Testis (tissue), 3 donors: Measurements from ENCODE around the gene CACNA1D. TPM values are rescaled to one million over a fixed set of nuclear protein-coding genes. Genes with fewer than 3 reads are reported as not detected.

Experiments used
- DNase-seq: peaks from one replicate; pipeline ENCODE4 v3.0.0-alpha.2; 2019
- H3K27ac ChIP-seq, 2 donors: fragments of 200-600 bp; sonication (generic); one replicate each; pipeline ENCODE4 v1.5.1; 2019
- H3K27me3 ChIP-seq: fragments of 200-600 bp; sonication (generic); one replicate; pipeline ENCODE4 v1.5.1; 2019
- H3K36me3 ChIP-seq: fragments of 200-600 bp; sonication (generic); one replicate; pipeline ENCODE4 v1.5.1; 2017; ENCODE audit warnings: low read depth; ENCODE audit errors: missing control alignments
- H3K4me1 ChIP-seq: fragments of 200-600 bp; sonication (generic); one replicate; pipeline ENCODE4 v1.5.1; 2019
- H3K4me3 ChIP-seq, 2 donors: fragments of 200-600 bp; sonication (generic); one replicate each; pipeline ENCODE4 v1.5.1; 2017 to 2019
- H3K9me3 ChIP-seq: fragments of 200-600 bp; sonication (generic); one replicate; pipeline ENCODE4 v1.5.1; 2017
- CTCF ChIP-seq, 3 experiments: fragments of 450-650 bp in 2 of 3; fragments of 200-600 bp in 1 of 3; sonication (generic) in 1 of 3; IDR thresholded peaks; one replicate each; pipeline ENCODE4 v1.5.1; 2016 to 2019; ENCODE audit warnings: antibody characterized with exemption in 3 of 3, mild to moderate bottlenecking in 2 of 3, moderate library complexity in 1 of 3
- POLR2A ChIP-seq: fragments of 450-650 bp; IDR thresholded peaks from one replicate; pipeline ENCODE4 v1.6.1; 2017; ENCODE audit warnings: antibody characterized with exemption, mild to moderate bottlenecking, moderate library complexity
- WGBS, 2 donors: methylation state at CpG; one replicate each; pipeline ENCODE4 v1.1.5; 2018; 5-methylcytosine and 5-hydroxymethylcytosine counted together
- intact Hi-C: fragments of 100-400 bp; cut with DNase I; formaldehyde crosslinking; loops from one replicate; pipeline ENCODE4 v1.15.1; 2023; ENCODE audit warnings: low total_unique reads
- polyA plus RNA-seq: library from polyadenylated mRNA; stranded (reverse); fragments of 350-450 nt; fragmentation: Illumina TruSeq; extraction: RNeasy Lipid Tissue Mini Kit (QIAGEN cat#74804); gene quantifications from one replicate; pipeline ENCODE4 v1.2.3, GENCODE V29; 2014; ENCODE audit warnings: low read depth, low replicate concordance; ENCODE audit not compliant: insufficient read depth
- total RNA-seq, 2 donors: library from RNA; depleted of rRNA; stranded (reverse); fragments of >200 nt; gene quantifications; one replicate each; pipeline ENCODE4 v1.2.3, GENCODE V29; 2016

The CACNA1D gene
- total and polyA plus RNA-seq, 3 donors from 2014 or later = 8.0 to 39.0 (median 37.6) TPM

- intact Hi-C loops = no loop called here
- peak within 1 kb of the TSS; percentile 76 to 77 for H3K27ac ChIP-seq
- no peaks in the 10 kb centered on the region for H3K27me3 ChIP-seq
- no peaks in the 10 kb centered on the region for H3K9me3 ChIP-seq
- TF ChIP-seq CTCF (IDR thresholded peaks at IDR 0.05) (no peak), POLR2A (no peak)
- peak within 1 kb of the TSS; percentile 61 to 63 for H3K4me3 ChIP-seq
- peak; percentile 77 for DNase-seq
- H3K4me1 ChIP-seq = peaks cover 17% of the 10 kb centered on the region
- 4 to 10% methylated on average over 7 to 30 of the region's 91 CpGs for WGBS, 2 donors
- H3K36me3 ChIP-seq = no peaks in the 10 kb centered on the region
Measured at GRCh38 chr3:53846134-53846850, 351.9 kb downstream of the CACNA1D start, which contains the start of the genes CHDH and IL17RB. Gene CHDH, minus strand, starts transcription at chr3:53846419. Its CDS starts 22,411 bp downstream, at chr3:53824008. Gene IL17RB, plus strand, starts transcription at chr3:53846568. Its CDS starts 21 bp downstream, at chr3:53846589.

- no peak for TF ChIP-seq CTCF (IDR thresholded peaks at IDR 0.05)
- TF ChIP-seq POLR2A = no peak
- no peak for DNase-seq
- no peaks in the 10 kb centered on the region for H3K9me3 ChIP-seq
- intact Hi-C loops = no loop called here
- no peaks in the 10 kb centered on the region for H3K27me3 ChIP-seq
- H3K36me3 ChIP-seq = no peaks in the 10 kb centered on the region
- WGBS, 2 donors = 60 to 61% methylated on average over 10 of the region's 10 CpGs
- peaks cover 17% of the 10 kb centered on the region for H3K4me1 ChIP-seq
- peak overlapping the region; percentile 61 to 63 for H3K4me3 ChIP-seq
- no peak overlapping the region for H3K27ac ChIP-seq
Measured at GRCh38 chr3:53846851-53847155, 352.4 kb downstream of the CACNA1D start.

GRCh38 chr3:53849916-53850315 lies 355.5 kb downstream of the CACNA1D start:
- no peaks in the 10 kb centered on the region for H3K9me3 ChIP-seq
- H3K36me3 ChIP-seq = no peaks in the 10 kb centered on the region
- TF ChIP-seq CTCF (IDR thresholded peaks at IDR 0.05) (no peak), POLR2A (no peak)
- H3K4me1 ChIP-seq = peaks cover 9% of the 10 kb centered on the region
- no peak overlapping the region for H3K4me3 ChIP-seq
- DNase-seq = no peak
- intact Hi-C loops = no loop called here
- no peak overlapping the region for H3K27ac ChIP-seq
- H3K27me3 ChIP-seq = no peaks in the 10 kb centered on the region
- 91 to 95% methylated on average over 5 to 7 of the region's 7 CpGs for WGBS, 2 donors

GRCh38 chr3:53850895-53851294 lies 356.5 kb downstream of the CACNA1D start:
- TF ChIP-seq POLR2A (no peak), CTCF (IDR thresholded peaks at IDR 0.05) (no peak)
- intact Hi-C loops = no loop called here
- Histone ChIP-seq H3K9me3 (no peaks in the 10 kb centered on the region), H3K27me3 (no peaks in the 10 kb centered on the region), H3K27ac (no peak overlapping the region), H3K4me1 (peaks cover 9% of the 10 kb centered on the region), H3K36me3 (no peaks in the 10 kb centered on the region), H3K4me3 (no peak overlapping the region)
- 75% methylated on average over 5 of the region's 5 CpGs for WGBS, 2 donors
- no peak for DNase-seq

GRCh38 chr3:53856964-53857363 lies 362.6 kb downstream of the CACNA1D start:
- peak overlapping the region in 1 of 2 donors; percentile 53 for H3K27ac ChIP-seq
- TF ChIP-seq POLR2A (no peak), CTCF (IDR thresholded peaks at IDR 0.05) (no peak)
- no peak overlapping the region for H3K4me3 ChIP-seq
- WGBS, 2 donors = 75 to 78% methylated on average over 7 of the region's 7 CpGs
- DNase-seq = no peak
- no peaks in the 10 kb centered on the region for H3K9me3 ChIP-seq
- intact Hi-C loops = no loop called here
- H3K27me3 ChIP-seq = no peaks in the 10 kb centered on the region
- no peaks in the 10 kb centered on the region for H3K4me1 ChIP-seq
- no peaks in the 10 kb centered on the region for H3K36me3 ChIP-seq
